ENCODE results near the gene DMRT1. TPM values are rescaled to one million over a fixed set of nuclear protein-coding genes. Genes with fewer than 3 reads are reported as not detected.
"Not testable (repeated sequence)": the region's sequence is repeated elsewhere in the genome, so short reads cannot be mapped to it uniquely, and the experiment has no call there.

Gene DMRT1
- total RNA-seq, 2 donors from 2014 or later, result not detected

DNA sequence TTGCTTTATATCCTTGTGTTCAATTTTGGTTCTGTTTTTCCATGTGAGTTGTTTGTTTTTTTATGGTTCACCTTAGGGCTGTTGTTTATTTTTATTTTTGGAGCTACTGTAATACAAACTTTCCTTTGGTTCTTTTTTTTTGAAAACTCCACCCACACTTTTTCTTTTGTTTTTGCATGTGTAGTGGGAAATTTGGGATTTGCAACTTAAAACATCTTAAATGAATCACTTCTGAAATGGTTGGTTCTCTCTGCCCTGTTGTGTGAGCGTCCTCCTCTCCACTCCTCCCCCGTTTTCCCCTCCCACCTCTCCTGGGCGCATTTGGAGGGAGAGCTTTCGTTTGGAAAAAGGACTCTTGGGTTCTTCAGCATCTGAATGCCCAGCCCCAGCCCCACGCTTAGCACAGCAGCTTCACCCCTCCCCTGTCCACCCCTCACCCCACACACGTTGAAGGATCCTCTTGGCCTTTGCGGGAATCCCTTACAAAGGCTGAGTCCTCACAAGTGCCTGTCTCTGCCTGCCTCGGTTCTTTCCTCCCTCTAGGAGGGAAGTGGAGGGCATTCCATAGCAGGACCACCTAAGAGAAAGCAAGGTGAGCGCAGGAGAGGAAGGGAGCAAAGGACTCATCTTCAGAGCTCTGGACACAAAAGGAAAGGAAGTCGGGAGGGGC lies 67.2 kb downstream of the DMRT1 start:
- DNase-seq (no peak), ATAC-seq (no peak)
- intact Hi-C loops (cut with DNase I, micrococcal nuclease), result no loop called here

DNA sequence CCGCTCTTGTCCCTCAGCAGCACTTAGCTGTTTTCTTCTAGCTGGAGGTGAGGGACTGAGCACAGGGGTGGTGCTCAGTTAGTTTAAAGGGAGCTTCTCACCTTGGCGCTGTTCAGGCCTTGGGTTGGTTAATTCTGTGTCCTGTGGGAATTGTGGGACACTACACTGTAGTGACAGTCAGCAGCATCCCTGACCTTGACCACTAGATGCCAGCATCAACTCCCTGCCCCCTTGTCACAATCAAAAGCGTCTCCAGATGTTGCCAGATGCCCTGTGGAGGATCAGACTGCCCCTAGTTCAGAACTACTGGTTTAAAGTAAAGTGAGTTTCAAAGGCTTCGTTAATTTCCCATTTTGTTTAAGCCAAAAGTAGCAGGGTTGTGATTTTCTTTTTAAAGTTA lies 69.5 kb downstream of the DMRT1 start:
- intact Hi-C loops (cut with DNase I, micrococcal nuclease), result no loop called here
- DNase-seq, result no peak
- ATAC-seq, result no peak

DNA sequence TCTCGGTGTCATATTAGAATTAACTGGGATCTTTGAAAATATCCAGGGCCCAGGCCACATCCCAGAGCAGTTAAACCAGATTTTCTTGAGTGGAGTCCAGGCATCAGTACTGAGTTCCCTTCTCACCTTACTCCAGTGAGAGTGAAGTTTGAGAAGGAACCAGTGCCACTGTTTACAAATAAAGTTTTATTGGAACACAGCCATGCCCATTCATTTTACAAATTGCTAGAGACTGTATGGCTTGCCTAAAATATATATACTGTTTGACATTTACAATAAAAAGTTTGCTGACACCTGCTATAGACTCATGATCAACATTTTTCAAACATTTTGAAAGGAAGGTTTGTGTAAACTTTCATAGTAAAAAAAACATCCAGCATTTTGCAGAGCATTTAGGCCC lies 71.3 kb downstream of the DMRT1 start:
- intact Hi-C loops (cut with DNase I, micrococcal nuclease), result no loop called here
- ATAC-seq, result no peak
- DNase-seq, result no peak

DNA sequence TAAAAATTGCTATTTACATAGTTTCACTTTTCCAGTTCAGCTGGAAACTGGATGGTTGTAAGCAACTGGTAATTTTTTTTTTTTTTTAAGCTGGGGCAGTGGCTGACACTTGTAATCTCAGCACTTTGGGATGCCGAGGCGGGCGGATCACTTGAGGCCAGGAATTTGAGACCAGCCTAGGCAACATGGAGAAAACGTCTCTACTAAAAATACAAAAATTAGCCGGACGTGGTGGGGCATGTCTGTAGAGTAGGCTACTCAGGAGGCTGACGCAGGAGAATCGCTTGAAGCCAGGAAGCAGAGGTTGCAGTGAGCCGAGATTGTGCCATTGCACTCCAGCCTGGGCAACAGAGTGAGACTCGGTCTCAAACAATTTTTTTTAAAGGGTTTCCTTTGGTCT lies 72.0 kb downstream of the DMRT1 start:
- ATAC-seq; intact Hi-C loops (cut with DNase I, micrococcal nuclease); DNase-seq: not testable (repeated sequence)

DNA sequence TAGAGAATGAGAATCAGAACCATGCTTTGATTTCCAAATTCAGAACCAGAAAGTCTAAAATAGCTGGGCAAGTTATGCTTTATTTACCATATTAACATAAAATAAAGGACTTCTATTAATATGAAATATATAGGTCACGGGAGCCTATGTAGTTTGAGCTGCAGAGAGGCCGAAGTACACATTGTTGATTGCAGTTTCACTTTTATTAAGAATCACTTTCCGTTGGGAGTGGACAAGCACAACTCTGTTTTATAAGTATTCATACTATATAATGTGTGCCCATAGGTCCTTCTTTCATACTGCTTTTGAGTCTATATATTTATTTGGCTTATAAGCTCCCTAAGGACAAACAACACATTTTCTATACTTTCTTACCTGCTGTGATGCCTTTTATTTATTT lies 76.2 kb downstream of the DMRT1 start:
- DNase-seq (no peak), ATAC-seq (no peak)
- intact Hi-C loops (cut with DNase I, micrococcal nuclease), result no loop called here

DNA sequence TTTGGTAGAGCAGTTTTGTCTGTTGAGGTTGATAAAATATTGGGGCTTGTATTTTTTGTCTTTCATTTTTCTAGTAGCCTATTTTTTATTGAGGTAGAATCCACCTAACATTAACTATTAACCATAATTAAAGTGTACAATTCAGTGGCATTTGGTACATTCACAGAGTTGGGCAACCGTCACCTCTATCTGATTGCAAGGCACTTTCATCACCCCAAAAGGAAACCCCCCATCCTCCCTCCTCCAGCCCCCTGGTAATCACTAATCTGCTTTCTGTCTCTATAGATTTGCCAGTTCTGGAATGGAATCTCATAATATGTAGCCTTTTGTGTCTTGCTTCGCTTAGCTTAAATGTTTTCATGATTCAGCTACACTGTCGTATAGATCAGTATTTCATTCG lies 79.4 kb downstream of the DMRT1 start:
- no peak for DNase-seq
- no peak for ATAC-seq
- intact Hi-C loops (cut with DNase I, micrococcal nuclease), result no loop called here

DNA sequence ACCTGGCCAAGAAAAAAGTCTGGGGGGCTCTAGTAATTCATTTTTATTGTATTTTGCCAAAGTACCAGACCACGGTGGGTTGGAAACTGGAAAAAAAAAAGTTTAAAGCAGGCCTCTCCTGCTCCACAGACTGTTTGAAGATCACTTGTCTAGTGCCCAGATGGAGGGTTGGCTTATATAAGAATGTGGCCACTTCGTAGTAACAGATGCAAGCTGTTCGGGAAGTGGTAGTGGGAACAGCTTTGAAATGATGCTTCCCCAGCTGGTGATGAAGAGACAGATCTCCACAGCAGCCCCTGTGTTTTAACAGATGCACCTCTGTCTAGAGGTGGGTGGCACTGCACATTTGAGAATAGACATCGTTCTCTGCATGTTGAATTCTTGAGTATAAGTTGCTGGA lies 80.7 kb downstream of the DMRT1 start:
- DNase-seq, result no peak
- ATAC-seq, result no peak
- intact Hi-C loops (cut with DNase I, micrococcal nuclease), result no loop called here

DNA sequence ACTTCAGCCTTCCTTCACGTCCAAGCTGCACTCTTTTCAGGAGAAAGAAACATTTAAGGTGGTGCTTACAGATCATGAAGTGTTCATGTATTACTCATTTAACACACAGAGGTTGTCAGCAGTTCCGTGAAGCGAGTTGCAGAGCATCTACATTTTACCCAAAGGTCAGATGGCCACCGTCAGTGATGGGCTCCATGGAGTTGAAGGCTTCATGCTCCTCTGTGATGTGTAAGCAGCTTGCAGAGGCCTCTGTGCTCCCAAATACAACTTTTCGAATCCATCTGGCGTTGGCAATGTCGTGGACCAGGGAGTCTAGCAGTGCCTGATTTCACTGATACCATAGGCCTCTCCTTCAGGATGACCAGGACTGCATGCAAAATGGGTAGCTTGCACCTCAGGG lies 81.2 kb downstream of the DMRT1 start:
- intact Hi-C loops (cut with DNase I, micrococcal nuclease), result no loop called here
- ATAC-seq, result no peak
- no peak for DNase-seq

DNA sequence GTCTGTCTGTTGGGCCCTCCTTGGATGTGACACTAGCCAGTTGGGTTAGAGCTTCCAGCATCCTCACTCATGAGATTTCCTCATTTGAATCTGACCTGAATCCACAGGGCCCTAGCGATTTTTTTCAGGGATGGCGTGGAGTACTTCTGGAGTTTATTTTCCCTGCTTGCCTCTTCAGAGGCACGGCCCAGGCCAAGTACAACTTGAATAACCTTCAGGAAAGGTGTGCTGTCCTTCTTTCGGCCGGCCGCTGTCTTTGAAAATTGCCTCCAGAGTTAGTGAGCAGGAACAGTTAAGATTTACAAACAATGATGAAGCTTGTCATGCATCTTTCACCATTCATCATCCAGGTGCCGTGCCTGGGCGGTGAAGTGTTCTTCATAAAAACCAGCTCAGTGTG lies 85.5 kb downstream of the DMRT1 start:
- intact Hi-C loops (cut with DNase I, micrococcal nuclease), result no loop called here
- ATAC-seq, result no peak

DNA sequence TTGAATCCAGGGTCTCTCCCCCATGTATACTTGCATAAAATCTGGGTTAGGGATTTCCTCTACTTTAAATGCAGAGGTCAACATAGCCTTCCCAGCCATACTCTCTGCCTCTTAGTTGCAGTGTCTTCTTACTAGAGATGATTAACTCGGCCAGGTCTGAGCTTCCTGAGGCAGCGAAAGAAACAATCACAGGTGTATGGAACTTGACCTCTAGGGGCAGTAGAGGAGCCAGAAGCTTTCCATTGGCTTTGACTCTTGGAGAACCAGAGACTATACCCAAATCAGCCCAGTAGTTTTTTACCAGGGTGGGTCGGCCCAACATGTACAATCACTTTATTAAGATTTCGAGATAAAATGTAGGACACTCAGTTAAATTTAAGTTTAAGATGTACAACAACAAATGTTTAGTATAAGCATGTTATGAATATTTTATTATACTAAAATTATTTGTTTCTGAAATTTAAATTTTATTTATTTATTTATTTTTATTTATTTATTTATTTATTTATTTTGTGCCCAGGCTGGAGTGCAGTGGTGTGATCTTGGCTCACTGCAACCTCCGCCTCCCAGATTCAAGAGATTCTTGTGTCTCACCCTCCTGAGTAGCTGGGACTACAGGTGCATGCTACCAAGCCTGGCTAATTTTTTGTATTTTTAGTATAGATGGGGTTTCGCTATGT lies 87.0 kb downstream of the DMRT1 start:
- ATAC-seq, result peak; percentile 52
- DNase-seq, result no peak
- intact Hi-C loops (cut with DNase I, micrococcal nuclease), result no loop called here

More for the DNA sequence above, 85.5 kb downstream of the DMRT1 start:
- DNase-seq, result no peak

DNA sequence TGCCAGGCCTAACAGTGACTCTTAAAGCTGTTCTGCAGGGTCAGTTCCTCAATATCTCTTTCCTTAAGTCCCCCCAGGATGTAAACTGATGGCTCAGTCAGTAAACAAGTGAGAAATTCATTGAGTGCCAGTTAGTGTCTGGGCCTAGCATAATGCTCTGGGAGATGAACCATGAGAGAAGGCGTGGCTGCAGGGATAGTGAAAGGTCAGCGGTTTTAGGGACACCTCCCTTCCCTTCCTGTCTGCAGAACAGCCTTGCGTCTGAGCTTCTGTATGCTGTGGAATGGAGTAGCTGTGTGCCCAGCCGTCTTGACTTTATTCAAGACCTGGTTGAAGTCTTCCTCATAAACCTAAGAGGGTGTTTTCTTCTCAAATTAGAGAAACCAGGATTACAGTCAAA lies 88.2 kb downstream of the DMRT1 start:
- no peak for ATAC-seq
- intact Hi-C loops (cut with DNase I, micrococcal nuclease), result no loop called here
- no peak for DNase-seq

DNA sequence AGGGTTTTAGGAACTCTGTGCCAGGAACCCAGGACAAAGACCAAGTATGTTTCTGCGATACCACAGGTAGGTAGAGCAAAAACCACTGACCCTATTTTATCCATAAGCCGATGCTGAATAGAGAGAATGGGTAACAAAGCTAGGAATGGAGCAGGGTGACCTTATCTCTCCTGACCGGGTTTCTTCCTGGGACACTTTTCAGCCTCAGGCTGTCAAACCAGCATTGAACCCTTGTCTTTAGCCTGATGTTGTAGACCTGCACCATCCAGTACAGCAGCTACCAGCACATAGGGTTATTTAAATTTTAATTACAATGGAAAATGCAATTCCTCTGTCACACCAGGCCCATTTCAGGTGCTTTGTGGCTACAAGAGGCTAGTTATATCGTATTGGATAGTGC lies 91.9 kb downstream of the DMRT1 start:
- intact Hi-C loops (cut with DNase I, micrococcal nuclease), result no loop called here
- no peak for DNase-seq
- no peak for ATAC-seq

DNA sequence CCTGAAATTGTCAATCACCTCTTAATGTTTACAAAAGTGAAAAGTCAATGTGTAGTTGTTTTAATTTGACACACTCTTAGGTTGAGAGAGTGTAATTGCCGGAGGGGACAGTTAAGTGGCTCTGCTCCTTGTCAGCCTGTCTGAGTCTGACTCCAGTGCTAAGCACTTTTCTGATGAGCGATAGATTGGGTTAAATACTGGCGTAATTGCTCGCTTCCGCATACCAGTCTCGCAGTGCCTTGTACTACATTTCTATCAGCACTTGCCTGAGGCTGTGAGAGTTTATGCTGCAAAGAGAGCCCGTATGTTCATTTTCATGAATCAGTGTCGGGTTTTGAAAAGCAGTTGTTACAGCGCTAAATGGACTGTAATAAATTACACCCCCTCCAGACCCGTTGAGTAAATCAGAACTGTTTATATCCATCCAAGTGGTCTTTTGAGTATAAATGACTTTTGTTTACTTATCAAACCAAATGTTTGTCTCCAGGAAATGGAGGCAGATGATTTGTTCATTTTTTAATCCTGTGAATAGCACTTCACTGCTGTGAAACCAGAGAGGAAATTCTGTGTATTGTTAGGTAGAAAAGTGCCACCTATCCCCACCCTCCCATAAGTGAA lies 94.0 kb downstream of the DMRT1 start:
- no peak for DNase-seq
- intact Hi-C loops (cut with DNase I, micrococcal nuclease), result no loop called here
- ATAC-seq, result no peak

DNA sequence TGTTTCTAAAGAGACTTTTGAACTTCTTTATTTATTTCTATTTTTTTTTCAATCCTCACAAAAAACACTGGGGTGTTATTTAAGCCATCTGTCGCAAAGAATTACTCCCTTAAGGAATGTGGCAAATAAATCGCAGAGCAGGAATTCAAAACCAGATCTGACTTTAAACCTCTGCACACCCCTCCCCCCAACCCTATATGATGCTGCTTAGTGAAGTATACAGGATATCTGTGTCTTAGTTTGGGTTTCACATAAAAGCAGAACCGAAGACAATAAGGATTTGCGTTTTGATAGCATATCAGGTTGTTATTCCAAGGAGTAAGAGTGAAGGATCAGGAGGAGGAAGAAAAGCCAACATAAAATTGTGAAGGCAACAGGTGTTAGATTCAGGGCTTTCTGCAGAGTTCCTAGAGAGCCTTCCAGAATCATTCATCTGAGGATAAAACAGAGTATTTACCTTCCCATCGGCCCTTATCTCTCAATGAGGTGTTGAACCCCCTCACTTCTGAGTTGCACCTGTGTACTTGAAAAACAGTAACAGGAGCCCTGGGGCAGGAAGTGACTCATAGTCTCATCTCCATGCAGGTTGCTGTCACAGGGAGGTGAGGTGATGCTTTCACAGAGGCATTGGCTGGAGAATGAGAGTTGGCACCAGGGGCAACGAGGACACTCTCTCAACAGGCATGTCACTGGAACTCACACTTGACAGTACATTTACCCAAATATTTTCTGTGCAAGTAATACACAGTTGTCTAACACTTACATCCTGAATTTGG lies 101.5 kb downstream of the DMRT1 start:
- no peak for DNase-seq
- intact Hi-C loops (cut with DNase I, micrococcal nuclease), result no loop called here
- ATAC-seq, result no peak

DNA sequence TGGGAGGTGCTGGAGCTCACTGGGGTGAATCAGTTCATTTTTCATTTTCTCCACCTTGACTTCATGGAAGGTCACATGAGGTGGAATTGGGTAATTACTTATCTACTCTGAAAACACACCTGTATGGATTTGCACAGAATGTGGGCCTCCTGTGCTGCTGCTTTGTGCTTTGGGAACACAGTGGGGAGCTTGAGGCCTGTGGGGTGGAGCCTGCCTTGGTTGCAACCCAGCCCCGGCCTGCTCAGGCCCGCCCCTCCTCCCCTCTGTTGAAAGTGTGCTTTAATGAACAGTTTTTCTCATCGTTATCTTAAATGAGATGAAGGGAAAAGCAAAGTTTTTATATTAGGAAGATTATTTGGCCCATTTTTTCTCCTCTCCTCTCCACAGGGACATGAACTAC lies 106.5 kb downstream of the DMRT1 start:
- intact Hi-C loops (cut with DNase I, micrococcal nuclease), result no loop called here
- DNase-seq (no peak), ATAC-seq (no peak)

DNA sequence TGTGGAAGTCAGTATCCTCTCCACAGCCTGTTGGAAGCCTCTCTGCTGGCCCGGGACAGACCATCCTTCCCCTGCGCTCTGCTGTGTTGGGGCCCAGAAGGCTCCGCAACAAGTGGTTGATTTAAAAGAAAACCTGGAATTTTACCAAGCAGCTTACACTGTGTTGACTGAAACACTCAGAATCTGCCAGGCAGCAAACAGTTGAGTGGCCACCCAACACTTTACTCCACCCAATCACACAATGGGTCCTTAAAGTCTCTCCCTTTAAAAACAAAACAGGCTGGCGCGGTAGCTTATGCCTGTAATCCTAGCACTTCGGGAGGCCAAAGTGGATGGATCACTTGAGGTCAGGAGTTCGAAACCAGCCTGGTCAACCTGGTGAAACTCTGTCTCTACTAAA lies 107.0 kb downstream of the DMRT1 start:
- no peak for ATAC-seq
- intact Hi-C loops (cut with DNase I, micrococcal nuclease), result no loop called here
- DNase-seq, result no peak

DNA sequence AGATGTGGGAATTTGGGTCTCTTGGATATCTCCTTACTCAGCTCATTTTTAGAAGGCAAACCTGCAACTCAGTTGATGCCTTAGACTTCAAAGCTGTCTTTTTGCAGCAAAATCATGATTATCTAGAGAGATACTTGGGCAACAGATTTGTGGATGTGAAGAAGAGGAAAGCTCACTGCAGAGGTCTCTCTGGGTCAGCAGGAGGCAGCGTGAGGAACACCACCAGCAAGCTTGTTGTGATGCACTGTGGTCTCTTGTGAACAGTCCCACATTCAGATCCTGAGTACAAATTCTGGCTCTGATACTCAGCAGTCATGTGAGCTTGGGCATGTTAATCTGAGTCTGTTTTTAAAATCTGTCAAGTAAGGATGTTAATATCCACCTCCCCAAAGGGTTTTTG lies 108.6 kb downstream of the DMRT1 start:
- intact Hi-C loops (cut with DNase I, micrococcal nuclease), result no loop called here
- DNase-seq (no peak), ATAC-seq (no peak)

DNA sequence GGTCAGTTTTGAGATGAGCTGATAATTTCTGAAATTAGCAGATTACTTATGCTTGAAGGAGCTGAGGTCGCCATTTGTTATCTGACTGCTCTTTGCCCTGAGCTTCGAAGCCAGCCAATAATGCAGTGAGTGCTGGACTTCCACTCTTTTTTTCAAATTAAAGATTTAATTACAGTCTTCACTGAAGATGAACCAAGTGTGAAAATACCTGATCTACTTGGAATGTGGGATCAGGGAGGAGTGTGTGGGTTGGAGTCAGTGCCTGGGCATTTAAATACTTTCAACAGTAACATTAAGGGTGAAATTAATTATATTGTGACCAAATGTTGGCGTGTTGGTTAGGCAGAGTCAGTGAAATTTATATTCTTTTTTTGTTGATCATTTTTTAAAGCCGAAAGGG lies 111.0 kb downstream of the DMRT1 start:
- intact Hi-C loops (cut with DNase I, micrococcal nuclease), result no loop called here
- DNase-seq (no peak), ATAC-seq (no peak)

DNA sequence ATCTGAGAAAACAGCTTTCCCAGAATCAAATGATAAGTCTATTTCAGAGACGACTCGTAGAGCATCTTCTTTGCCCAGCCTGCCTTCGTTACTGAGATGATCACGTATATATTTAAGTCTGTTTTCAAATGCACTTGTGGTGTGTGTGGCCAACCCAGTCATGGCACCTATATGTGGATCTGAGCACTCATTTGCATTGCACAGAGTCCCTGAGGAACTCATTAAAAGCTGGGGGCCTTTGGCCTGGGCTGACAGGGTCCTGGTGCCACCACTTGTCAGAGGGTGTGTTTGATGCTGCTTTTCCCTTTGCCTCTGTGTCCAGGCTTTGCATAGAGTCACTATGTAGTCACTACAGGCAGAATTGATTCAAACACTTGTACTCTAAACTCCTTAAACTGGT lies 117.6 kb downstream of the DMRT1 start:
- DNase-seq, result no peak
- intact Hi-C loops (cut with DNase I, micrococcal nuclease), result no loop called here

DNA sequence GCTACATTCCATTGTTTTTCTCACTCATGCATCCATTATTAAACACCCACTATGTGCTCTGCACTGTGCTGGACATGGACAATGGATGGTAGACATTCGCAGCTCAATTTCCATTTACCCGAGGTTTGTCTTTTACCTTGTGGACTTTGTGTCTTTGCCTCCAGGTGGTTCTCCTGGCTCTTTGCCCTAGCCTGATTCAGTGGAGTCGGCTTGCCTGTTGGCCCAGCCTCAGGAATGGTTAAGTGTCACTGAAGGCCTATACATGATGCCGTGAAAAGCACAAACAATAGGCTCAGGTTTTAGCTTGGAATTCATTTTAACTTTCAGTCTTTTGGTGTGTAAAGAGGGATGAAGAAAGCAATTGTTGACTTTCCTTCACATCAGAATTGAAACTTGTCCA lies 118.4 kb downstream of the DMRT1 start:
- ATAC-seq (peak; percentile 61), DNase-seq (no peak)
- intact Hi-C loops (cut with DNase I, micrococcal nuclease), result no loop called here

More for the DNA sequence above, 117.6 kb downstream of the DMRT1 start:
- ATAC-seq, result no peak

Measured in left colon (tissue), 2 donors.